NCI-H524 (cell line): Measurements from ENCODE around the gene TMEM260.
"Not testable (repeated sequence)": the region's sequence is repeated elsewhere in the genome, so short reads cannot be mapped to it uniquely, and the experiment has no call there.

Experiments
- DNase-seq, 2 experiments: peaks; one replicate each; lab custom pipeline; 2025; lab: John Stamatoyannopoulos, UW

The TMEM260 gene

GRCh38 chr14:56676042-56676441, 96.4 kb downstream of the TMEM260 start:
- no peak for DNase-seq

- DNase-seq: no peak
These were observed 99.2 kb downstream of the TMEM260 start for GRCh38 chr14:56678838-56679237.

GRCh38 chr14:56686416-56686815, 106.8 kb downstream of the TMEM260 start:
- peak; percentile 95 to 99 for DNase-seq

GRCh38 chr14:56687123-56687522, 107.5 kb downstream of the TMEM260 start:
- DNase-seq: peak in 1 of 2 experiments; percentile 83

- no peak for DNase-seq
These were observed 115.0 kb downstream of the TMEM260 start for GRCh38 chr14:56694609-56695008.

GRCh38 chr14:56695216-56695615, 115.6 kb downstream of the TMEM260 start:
- not testable (repeated sequence) for DNase-seq
